DOHH2 (cell line): ENCODE results near the gene FBXO11.

Source experiments
- CTCF ChIP-seq: fragments of 200-600 bp; sonication (generic); IDR thresholded peaks from one replicate; pipeline ENCODE4 v1.5.1; 2014; ENCODE audit warnings: antibody characterized with exemption, mild to moderate bottlenecking, low read depth, low read length; ENCODE audit not compliant: poor library complexity, severe bottlenecking
- EZH2phosphoT487 ChIP-seq: fragments of 200-600 bp; sonication (generic); IDR thresholded peaks from 2 replicates; pipeline ENCODE4 v1.6.1; 2017; ENCODE audit warnings: borderline replicate concordance, mild to moderate bottlenecking, antibody characterized with exemption, low read length, moderate library complexity, mixed read lengths

GRCh38 chr2:47905386-47906156 is 727 bp downstream of the FBXO11 start:
- TF ChIP-seq CTCF (no peak), EZH2phosphoT487 (no peak)
